HG02623 (cell line): ENCODE measurements around the gene TMC1.
"Not testable (repeated sequence)": the region's sequence is repeated elsewhere in the genome, so short reads cannot be mapped to it uniquely, and the experiment has no call there.

Source experiments
- ATAC-seq: cut with Tn5 transposase; IDR thresholded peaks from one replicate; pipeline ENCODE4 v1.9.1; 2021; ENCODE audit warnings: moderate library complexity; ENCODE audit not compliant: unreplicated experiment

TMC1 gene

GRCh38 chr9:72524820-72525540 is 3.6 kb downstream of the TMC1 start:
- ATAC-seq: peak; percentile 45

GRCh38 chr9:72526901-72527800 is 5.7 kb downstream of the TMC1 start:
- peak; percentile 67 for ATAC-seq

GRCh38 chr9:72527801-72528195 is 6.4 kb downstream of the TMC1 start:
- ATAC-seq: no peak

GRCh38 chr9:72529531-72529930 is 8.1 kb downstream of the TMC1 start:
- no peak for ATAC-seq

GRCh38 chr9:72533322-72533721 is 11.9 kb downstream of the TMC1 start:
- no peak for ATAC-seq

- no peak for ATAC-seq
Observed at GRCh38 chr9:72534931-72535330, 13.5 kb downstream of the TMC1 start.

GRCh38 chr9:72537011-72537545 is 15.7 kb downstream of the TMC1 start:
- ATAC-seq: no peak

- ATAC-seq: no peak
Observed at GRCh38 chr9:72537671-72538070, 16.3 kb downstream of the TMC1 start.

GRCh38 chr9:72538921-72539702 is 17.7 kb downstream of the TMC1 start:
- ATAC-seq: no peak

- ATAC-seq: no peak
Observed at GRCh38 chr9:72539824-72540347, 18.5 kb downstream of the TMC1 start.

- no peak for ATAC-seq
Observed at GRCh38 chr9:72540348-72540873, 19.0 kb downstream of the TMC1 start.

- not testable (repeated sequence) for ATAC-seq
Observed at GRCh38 chr9:72542537-72542833, 21.1 kb downstream of the TMC1 start.

- no peak for ATAC-seq
Observed at GRCh38 chr9:72542917-72543316, 21.5 kb downstream of the TMC1 start.

GRCh38 chr9:72551306-72551705 is 29.9 kb downstream of the TMC1 start:
- no peak for ATAC-seq

- no peak for ATAC-seq
Observed at GRCh38 chr9:72552356-72552755, 30.9 kb downstream of the TMC1 start.

- no peak for ATAC-seq
Observed at GRCh38 chr9:72554221-72554641, 32.8 kb downstream of the TMC1 start.

- ATAC-seq: no peak
Observed at GRCh38 chr9:72557549-72557948, 36.1 kb downstream of the TMC1 start.

- no peak for ATAC-seq
Observed at GRCh38 chr9:72560086-72560485, 38.7 kb downstream of the TMC1 start.

GRCh38 chr9:72563806-72564205 is 42.4 kb downstream of the TMC1 start:
- ATAC-seq: no peak

- ATAC-seq: no peak
Observed at GRCh38 chr9:72564479-72565281, 43.3 kb downstream of the TMC1 start.
